DMS53 treated with DMSO at 0.1 percent for 48 hours (cell line): ENCODE results near the gene KRT74.

Experiments
- DNase-seq: peaks from one replicate; lab custom pipeline; 2025; ENCODE audit not compliant: unreplicated experiment; lab: John Stamatoyannopoulos, UW

Gene KRT74

DNA sequence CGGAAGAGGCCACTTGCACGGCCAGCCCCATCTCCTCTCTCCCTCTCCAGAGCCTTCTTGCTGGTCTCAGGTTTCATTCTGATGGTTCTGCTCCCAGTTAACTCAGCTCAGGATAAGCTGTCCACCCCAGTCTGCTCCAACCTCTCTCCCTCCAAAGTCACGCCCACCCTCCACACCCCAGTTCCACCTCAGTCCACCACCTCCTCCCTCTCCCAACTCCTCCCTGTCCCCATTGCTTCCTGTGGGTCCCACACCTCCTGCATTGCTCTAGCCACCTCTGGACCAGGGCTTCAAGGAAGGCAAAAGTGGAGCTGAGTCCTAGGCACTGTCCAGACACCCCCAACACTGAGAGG is 33.8 kb downstream of the KRT74 start:
- DNase-seq, result no peak

DNA sequence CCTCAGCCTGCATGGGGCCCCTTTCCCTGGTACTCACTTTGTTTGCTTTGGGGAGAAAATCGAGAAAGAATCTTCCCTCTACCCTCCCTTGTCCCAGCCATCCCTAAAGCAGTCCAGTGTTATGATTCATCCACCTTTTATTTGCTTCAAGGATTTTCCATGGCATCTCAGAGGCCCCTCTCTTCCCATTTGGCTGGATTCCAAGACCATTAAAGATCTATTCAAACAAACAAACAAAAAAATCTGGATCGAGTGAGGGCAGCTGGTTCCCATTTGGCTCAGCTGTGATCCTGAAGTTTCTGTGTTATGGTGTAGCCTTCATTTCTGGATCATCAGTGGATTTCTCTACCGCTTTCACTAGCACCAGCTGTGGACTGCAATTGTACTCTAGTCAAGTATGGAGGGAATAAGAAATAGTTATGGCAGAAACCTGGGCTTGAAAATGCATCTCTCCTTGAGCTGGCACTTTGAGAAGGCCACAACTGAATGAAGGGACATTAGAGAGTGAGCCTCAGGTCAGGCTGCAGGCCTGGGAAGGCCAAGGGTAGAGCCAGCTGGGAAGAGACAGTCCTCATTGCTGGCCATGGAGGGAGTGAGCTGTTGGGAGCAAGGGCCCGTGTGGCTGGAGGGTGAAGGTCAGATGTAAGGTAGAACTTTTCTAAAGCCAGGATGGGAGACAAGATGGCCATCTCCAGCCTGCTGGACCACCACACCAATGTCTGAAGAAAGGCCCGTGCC is 34.4 kb downstream of the KRT74 start:
- no peak for DNase-seq

DNA sequence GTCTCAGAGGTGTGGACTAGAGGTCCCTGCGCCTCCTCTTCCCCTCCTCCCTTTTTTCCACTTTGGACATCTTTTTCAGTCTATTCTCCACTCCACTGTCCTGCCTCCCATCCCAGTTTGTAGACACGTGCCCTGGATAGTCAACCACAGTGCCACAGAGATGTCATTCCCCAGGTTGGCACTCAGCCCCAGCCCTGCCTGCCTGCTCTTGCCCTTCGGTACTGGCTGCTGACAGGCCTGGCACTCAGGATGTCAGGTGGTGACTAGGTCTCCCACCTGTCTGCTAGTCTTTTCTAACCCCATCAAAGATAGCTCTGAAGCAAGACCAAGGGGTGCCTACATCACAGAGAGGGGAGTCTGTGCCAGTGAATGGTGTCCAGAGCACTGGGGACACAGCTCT is 36.5 kb downstream of the KRT74 start:
- DNase-seq, result no peak

DNA sequence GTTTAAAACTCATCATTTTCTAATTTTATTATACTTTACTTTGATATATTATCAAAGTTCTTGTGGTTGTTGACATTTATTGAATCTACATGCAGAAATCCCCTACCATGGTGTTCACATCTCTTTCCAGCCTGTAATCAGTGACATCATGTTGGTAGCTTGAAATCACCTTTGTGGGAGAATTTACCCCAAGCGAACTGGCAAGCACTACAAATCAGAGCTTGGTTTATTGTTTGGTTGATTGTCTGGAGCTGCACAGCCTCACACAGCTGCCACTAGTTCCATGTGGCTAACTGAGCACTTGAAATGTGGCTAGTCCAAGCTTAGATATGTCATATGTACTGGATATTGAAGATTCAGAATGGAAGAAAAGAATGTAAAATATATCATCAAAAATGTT is 38.1 kb downstream of the KRT74 start:
- DNase-seq, result no peak

DNA sequence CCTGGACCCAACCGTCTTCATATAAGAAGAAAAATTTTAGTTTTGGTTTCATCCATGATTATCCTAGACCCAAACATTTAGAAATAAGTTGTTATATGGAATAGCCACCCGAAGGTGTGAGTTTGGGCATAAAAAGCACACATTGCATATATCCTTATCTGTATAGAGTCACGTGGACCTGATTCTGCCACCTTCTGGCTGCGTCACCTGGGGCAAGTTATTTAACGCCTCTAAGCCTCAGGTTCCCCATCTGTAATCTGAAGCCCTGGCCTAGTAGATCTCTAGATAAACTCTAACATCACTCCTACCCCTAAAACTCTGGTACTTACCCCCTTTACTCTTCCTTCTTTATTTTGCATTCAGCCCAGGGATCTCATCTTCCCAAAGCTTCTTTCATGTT is 39.2 kb downstream of the KRT74 start:
- peak; percentile 7 for DNase-seq

DNA sequence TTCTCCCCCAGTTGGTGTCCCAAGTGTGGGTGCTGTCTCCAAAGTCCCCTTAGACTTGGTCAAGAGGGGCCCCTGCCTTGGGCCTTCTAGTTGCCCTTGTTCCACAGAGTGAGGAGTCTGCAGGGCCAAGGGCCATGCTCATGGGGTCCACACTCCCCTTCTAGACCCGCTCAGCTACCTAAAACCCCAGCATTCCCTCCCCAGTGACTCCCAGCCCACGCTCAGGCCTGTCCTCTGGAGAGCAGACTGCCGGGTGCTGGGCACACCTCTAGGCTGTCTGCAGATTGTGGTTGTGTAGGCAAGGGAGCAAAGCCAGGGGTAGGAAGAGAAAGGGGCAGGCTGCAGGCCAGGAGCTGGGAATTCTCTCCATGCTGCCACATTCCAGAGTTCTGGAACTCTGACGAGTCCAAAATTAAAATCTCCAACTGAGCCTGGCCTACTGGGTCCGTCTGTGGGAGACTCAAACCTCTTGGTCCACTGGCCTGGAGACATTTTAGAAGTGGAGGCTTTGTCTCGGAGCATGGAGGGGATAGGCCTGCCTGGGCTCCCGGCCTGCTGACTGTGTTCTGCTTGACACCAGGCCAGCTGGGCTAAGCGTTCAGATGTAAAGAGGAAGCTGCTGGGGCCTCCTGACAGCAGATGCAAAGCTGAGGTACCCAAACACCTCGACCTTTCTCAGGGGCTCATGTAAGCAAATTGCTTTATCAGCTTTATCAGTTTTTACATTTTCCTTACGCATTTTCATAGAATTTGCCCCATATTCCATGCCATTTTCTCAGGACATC is 39.8 kb downstream of the KRT74 start:
- no peak for DNase-seq

DNA sequence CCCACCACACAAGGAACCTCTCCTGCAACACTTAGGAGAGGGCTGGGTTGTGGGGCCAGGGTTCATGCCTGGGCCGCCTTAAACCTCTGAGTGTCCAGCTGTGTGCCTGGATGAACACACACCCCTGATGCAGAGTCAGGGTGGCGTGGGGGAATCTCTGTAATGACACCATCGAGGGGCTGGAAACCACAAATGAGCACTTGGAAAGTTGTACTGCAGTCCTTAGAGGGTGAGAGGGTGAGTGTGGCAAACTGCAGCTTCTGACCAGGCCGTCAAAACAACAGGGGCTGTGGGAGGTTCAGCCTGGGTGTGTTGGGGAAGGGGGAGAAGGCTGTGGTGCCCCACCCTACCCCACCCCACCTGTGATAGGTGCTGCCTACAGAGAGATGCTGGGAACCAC is 41.0 kb downstream of the KRT74 start:
- DNase-seq, result no peak

DNA sequence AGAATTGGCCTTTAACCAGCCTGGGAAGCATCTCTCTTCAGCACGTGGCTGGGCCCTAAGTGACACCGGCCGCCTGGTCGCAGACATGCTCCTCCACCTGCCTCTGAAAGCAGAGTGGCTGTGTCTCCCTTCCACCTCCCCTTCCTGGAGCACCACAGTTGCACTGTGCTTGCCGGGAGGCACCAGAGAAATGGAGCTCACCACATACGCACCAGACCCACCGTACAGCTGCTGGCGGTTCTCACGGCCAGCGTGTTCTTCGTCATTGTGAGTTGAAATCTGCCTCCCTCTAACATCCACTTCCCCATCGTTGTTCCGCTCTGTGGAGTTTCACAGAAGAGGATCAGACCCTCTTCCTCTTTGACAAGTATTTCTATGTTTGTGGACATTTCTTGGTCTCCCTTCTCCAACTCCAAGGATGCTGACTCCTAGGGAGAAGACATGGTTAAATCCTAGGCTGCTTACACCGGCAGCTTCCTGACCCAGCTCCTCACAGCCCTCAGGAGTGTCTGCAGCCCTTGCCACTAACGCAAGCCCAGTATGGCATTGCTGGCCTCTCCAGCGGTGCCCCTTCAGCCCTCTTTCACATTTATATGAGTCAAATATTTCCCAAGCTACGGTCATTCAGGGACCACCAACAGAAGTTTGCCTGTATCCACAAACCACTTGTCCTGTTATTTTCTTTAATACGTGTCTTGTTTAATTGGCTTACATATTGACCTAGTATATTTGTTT is 41.9 kb downstream of the KRT74 start:
- DNase-seq, result no peak

DNA sequence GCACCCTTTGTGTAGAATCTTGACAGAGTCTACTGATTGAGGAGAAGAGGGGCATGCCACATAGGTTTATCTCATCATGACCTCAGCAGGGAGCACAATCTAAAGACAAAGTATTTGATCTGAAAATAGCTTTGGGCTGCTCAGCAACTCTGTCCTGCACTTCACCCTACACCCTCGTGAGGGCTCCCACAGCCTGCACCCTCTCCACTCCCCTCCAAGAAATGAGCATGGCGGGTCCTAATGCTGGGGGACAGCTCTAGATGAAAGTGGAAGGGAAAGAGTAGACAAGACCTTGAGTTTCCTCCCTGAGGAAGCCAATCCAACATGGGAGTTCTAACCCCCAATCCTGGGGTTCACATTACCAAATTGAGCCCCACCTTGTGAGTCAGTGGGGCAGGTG is 42.7 kb downstream of the KRT74 start:
- no peak for DNase-seq

DNA sequence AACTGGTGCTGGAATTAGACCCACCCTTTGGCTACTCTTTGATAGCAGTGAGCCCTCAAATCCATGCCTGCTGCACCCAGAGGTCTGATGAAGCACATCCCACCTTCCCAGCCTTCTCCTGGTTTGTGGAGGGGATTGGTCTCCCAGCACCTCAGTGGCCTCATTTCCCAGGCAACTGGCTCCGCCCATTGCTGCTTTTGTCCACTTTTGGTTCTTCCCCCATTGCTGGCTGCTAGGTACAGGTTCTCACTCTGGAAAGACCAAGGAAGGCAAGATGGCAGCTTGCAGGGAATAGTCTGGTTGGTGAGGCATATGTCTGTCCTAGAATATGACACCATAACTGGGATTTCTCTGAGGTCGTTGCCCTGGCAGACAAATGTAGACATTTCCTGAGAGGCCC is 43.3 kb downstream of the KRT74 start:
- DNase-seq, result no peak

DNA sequence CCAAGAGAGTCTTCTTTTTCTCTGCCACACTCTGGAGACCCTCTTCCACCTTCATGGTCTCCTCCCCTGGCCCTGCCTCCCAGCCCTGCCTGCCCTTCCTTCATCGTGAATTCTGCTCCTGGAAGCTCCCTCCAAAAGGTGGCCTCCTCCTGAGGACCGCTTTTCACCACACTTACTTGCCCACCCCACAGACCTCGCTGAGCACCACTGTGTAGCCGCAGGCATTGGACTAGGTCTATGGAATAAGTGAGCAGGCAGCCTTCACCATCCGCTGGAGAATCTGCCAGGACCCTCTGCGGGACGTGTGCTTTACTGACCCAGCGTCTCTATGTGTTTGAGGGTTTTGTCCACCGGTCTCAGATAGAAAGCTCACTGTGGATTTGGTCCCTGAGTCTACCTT is 43.8 kb downstream of the KRT74 start:
- no peak for DNase-seq

DNA sequence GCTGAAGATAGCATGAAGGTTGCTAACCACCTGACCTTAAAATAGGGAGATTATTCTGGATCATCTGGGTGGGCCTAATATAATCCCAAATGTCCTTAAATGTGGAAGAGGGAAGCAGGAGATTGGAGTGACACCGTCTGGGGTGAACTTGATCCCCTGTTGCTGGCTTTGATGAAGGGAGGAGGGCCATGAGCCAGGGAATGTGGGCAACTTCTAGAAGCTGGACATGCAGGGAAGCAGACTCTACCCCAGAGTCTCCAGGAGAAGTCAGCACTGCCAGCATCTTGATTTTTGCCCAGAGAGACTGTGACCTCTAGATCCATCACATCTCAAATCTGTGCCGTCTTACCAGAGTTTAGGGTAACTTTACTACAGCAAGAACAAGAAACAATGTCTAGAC is 44.2 kb downstream of the KRT74 start:
- DNase-seq, result no peak

DNA sequence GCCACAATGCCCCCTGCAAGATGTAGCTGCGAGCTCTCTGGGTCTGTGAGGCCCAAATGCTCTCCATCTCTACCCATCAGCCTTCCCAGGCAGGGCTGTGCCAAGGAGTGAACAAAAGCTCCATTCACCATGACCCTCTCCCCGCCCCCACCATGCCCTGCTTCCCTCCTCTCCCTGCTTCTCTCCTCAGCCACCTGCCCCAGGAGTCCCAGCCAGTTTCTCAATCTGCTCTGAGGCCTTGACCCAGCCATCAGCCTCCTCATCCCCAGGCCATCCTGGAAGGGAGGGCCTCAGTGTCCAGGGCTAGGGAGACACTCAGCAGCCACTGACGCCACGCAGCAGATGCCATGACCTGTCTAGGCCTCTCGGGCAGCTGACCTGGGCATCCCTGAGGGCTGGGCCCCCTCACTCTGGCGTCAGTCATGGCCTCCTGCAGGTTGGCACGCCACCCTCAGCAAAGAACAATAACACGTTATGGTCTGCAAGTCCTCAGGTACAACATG is 45.0 kb downstream of the KRT74 start:
- DNase-seq, result no peak

DNA sequence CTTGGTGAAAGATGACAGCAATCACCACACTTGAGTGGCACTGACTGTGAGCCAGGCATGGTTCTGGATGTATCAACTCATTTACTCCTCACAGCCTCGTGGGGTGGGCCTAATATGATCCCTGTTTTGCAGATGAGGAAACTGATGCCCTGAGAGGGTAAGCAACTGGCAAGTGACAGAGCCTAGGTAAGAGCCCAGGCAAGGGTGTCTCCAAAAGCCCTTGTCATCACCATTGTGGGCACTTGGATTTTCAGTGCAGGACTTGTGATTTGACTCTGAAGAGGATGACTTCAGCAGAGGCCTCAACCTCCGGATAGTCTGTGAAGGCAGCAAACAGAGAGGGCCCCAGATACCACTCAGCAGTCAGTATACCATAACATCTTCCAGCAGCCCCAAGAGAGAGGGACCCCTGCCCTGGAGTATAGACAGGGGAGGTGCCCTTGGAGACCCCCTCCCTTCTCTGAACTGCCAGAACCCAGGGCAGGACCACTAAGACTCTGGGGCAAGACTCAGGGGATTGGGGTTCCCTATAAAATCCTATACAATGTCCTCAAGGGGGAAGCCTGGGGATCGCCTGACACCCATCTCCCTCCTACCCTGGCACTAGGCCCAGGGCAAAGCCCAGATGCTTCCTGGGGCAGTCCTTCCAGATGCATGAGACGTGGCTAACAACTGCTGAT is 46.4 kb downstream of the KRT74 start:
- no peak for DNase-seq

DNA sequence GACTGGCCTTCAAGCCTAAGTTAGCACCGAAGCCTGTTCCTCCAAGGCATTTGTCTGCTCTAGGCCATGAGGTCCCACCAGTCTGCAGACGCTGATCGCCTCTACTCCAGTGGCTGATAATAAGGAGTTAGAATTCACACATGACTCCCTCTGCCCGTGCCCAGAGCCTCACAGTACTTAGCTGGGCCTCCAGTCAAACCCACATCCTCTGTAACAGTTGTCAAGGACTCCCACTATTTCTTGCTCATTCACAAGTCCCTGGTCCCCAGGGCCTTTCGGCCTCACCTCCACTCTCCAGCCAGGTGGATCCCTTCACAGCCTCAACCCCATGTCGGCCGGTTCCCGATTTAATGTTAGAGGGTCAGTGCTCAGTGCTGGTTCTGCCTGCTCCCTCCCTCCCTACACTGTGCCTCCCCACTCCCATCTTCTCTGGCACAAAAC is 47.1 kb downstream of the KRT74 start:
- no peak for DNase-seq

DNA sequence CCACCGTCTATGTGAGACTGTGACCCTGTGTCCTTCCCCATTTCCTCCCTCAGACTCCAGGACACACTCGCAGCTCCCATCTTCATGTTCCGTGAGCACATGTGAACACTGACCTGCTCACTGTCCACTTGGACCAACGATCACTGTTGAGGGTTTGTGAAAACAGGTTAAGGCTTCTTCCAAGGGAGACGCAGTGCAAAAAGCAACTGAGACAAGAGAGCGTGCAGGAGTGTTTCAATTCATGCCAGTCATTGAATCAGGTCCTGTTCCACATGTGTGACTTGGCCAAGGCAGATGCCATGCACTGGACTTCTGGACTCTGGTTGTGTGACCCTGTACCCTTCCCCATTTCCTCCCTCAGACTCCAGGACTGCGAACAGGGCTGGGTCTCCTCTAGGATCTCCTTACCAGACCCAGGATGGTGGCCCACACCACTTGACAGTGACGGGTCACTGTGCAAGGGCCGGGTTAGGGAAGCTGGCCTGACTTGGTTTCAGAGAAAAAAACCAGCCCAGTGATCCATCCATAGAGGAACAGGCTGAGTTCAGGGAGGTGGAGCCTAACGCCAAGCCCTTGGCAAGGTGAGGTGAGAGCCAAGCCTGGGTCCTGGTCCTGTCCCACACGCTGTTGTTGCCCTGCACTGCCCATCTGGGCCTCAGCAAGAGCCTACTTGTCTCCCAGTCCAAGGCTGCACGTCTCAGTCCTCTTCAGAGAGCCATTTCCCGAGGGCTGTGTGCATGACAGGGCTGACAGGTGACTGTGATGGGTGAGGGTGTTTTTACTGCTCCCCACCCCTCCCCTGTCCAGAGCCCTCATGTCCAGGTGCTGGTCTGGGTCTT is 47.8 kb downstream of the KRT74 start:
- DNase-seq, result no peak

DNA sequence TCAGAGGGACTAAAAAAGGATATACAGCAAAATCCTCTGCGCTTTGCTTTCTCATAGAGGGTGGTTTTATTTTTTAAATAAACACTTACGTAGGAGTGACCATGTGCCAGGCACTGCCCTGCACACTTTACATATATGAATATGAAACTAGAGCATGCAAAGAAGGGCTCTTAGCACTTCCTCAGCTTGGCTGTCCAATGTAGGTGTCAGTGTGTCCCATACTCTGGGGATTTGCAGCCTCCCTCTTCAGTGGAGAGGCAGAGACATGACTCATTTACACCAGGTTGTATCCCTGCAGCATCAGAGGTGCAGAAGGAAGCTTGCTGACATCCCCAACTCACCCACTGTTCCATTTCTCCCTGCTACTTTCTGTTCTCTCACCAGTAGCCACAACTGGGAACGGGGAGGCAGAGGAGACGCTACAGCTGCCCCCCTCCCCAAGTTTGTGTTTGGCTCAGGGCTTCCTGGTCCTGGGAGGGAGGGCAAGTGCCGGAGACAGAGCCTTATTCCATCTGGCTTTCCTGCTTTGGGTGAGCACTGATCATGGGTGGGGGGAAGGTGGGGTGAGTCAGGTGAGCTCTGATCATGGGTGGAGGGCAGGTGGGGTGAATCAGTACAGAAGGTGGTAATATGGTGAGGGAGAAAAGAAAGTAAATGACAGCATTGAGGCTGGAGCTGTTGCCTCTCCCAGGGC is 48.6 kb downstream of the KRT74 start:
- DNase-seq, result no peak

DNA sequence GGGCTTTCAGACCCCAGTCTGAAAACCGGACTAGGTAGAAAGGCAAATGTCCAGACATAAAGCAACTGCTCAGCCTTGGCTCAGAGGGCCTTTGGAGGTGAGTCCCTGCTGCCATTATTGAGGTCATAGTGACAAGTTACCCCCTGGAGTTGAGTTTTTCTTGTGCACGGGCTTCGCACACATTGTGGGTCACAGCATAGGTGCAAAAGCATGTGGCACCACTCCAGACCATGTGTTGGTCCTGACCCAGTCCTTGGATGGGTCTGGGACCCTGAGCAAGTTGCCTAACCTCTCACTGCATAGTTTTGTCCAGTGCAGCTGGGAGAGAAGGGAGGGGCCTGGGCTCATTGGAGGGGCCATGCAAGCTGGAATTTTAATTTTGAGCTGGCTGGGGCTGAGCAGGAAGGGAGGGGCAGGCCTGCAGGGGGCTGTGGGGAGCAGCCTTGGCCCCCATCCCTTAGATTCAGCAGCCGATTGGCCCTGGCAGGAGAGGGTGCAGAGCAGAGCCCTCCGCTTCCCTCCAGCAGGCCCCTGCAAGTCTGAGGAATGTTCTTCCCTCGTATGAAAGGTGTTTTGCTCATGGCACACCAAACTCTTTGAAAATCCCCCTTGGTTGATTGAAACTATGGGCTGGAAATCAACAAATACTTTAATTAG is 49.3 kb downstream of the KRT74 start:
- no peak for DNase-seq

DNA sequence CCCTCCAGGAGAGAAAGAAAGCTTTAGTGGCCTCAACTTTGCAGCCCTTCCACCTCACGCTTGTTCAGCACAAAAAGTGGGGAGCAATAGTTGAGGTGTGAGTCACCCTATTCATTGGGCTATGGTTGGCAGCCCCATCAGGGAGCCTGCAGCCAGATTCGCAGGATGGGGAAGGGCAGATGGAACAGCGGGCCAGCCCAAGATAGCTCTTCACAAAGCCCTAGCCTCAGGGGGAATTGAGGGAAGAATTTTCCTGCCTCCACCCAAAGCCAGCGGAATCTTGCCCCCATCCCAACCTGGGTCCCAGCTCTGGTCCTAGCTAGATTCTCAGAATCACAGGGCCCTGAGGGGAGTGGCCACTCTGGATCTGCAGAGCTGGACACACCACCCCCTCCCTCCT is 49.8 kb downstream of the KRT74 start:
- DNase-seq, result no peak
